CD4-positive, alpha-beta T cell treated with Interleukin-21 for 1 hour (primary cell): ENCODE data around the gene TYW3.

Experiments
- DNase-seq: peaks from one replicate; pipeline ENCODE4 v3.0.0-alpha.2; 2020

Gene TYW3

GRCh38 chr1:74732960-74733603 is at the start of gene TYW3, which contains the start of gene CRYZ:
Gene TYW3, plus strand, starts transcription at chr1:74733152. Its CDS starts 93 bp downstream, at chr1:74733245.
Gene CRYZ, minus strand, starts transcription at chr1:74733050. Its CDS starts 8,229 bp downstream, at chr1:74724821.
- DNase-seq, result peak; percentile 89

GRCh38 chr1:74683656-74684055 is 49.3 kb upstream of the TYW3 start:
- no peak for DNase-seq

GRCh38 chr1:74684301-74684700 is 48.7 kb upstream of the TYW3 start:
- no peak for DNase-seq

GRCh38 chr1:74686928-74687327 is 46.0 kb upstream of the TYW3 start:
- DNase-seq, result no peak

GRCh38 chr1:74689621-74690363 is 43.2 kb upstream of the TYW3 start:
- DNase-seq, result peak; percentile 58

- DNase-seq, result no peak
Measured at GRCh38 chr1:74690364-74690696, 42.6 kb upstream of the TYW3 start.

GRCh38 chr1:74690909-74691308 is 42.0 kb upstream of the TYW3 start:
- DNase-seq, result no peak

GRCh38 chr1:74693473-74693872 is 39.5 kb upstream of the TYW3 start:
- DNase-seq, result no peak

GRCh38 chr1:74697832-74698231 is 35.1 kb upstream of the TYW3 start:
- DNase-seq, result no peak

- no peak for DNase-seq
Measured at GRCh38 chr1:74699331-74699730, 33.6 kb upstream of the TYW3 start.

GRCh38 chr1:74703386-74704182 is 29.4 kb upstream of the TYW3 start:
- no peak for DNase-seq

- no peak for DNase-seq
Measured at GRCh38 chr1:74712881-74713280, 20.1 kb upstream of the TYW3 start.

GRCh38 chr1:74713849-74714248 is 19.1 kb upstream of the TYW3 start:
- no peak for DNase-seq

- DNase-seq, result no peak
Measured at GRCh38 chr1:74714429-74715235, 18.3 kb upstream of the TYW3 start.

- DNase-seq, result no peak
Measured at GRCh38 chr1:74715236-74715502, 17.8 kb upstream of the TYW3 start.

- DNase-seq, result no peak
Measured at GRCh38 chr1:74715806-74716205, 17.1 kb upstream of the TYW3 start.

GRCh38 chr1:74716822-74717221 is 16.1 kb upstream of the TYW3 start:
- DNase-seq, result no peak

- DNase-seq, result no peak
Measured at GRCh38 chr1:74717626-74718025, 15.3 kb upstream of the TYW3 start.

GRCh38 chr1:74726063-74726462 is 6.9 kb upstream of the TYW3 start:
- DNase-seq, result no peak

GRCh38 chr1:74728736-74729135 is 4.2 kb upstream of the TYW3 start:
- DNase-seq, result no peak

- no peak for DNase-seq
Measured at GRCh38 chr1:74729741-74730478, 3.0 kb upstream of the TYW3 start.

- DNase-seq, result no peak
Measured at GRCh38 chr1:74731399-74732052, 1.4 kb upstream of the TYW3 start.
